ENCODE measurements around the gene PALLD.

DNA sequence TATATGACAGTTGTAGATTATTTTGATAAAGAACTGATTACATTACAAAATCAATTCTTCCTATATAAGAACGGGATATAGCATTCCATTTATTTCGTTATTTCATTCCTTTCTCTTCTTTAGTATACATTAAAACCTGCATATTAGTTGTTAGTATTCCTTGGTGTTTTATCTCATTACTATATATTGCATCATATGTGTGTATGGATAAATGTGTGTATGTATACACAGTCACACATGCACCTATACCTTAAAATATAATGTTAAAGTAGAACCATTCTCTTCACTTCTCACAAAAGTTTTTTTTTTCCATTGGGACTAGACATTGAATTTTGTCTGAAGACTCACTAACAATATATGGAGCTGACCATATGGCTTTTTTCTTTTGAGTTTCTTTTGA, 5.3 kb upstream of the PALLD start:
- TF ChIP-seq, protein P1, sequence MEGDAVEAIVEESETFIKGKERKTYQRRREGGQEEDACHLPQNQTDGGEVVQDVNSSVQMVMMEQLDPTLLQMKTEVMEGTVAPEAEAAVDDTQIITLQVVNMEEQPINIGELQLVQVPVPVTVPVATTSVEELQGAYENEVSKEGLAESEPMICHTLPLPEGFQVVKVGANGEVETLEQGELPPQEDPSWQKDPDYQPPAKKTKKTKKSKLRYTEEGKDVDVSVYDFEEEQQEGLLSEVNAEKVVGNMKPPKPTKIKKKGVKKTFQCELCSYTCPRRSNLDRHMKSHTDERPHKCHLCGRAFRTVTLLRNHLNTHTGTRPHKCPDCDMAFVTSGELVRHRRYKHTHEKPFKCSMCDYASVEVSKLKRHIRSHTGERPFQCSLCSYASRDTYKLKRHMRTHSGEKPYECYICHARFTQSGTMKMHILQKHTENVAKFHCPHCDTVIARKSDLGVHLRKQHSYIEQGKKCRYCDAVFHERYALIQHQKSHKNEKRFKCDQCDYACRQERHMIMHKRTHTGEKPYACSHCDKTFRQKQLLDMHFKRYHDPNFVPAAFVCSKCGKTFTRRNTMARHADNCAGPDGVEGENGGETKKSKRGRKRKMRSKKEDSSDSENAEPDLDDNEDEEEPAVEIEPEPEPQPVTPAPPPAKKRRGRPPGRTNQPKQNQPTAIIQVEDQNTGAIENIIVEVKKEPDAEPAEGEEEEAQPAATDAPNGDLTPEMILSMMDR (IDR thresholded peaks at IDR 0.05), result no peak
- no peak for TF ChIP-seq POLR2A (IDR thresholded peaks at IDR 0.05)

Data from esophagus squamous epithelium (tissue), 4 donors.